ENCODE measurements around the gene RNF126.
A peak's percentile ranks its signal among the peaks of the same experiment; 100 is the strongest.
"Not testable (repeated sequence)": the region's sequence is repeated elsewhere in the genome, so short reads cannot be mapped to it uniquely, and the experiment has no call there.

Gene RNF126

DNA sequence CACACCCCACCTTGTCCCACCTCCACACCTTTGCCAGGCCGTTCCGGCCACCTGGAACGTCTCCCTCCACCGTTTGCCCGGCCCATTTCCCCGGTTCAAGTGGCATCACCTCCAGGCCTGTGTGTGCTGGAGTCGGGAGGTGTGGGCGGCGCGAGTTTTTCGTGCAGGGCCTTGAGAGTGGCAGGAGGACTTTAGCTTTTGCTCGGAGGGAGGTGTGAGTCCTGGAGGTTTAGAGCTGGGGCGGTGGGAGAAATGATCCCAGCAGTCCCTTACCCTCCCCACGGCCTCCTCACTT is 41.4 kb upstream of the RNF126 start:
- H3K27me3 ChIP-seq (ENCODE audit: control insufficient read depth, low read length): no peaks in the 10 kb centered on the region
- TF ChIP-seq, protein P1, sequence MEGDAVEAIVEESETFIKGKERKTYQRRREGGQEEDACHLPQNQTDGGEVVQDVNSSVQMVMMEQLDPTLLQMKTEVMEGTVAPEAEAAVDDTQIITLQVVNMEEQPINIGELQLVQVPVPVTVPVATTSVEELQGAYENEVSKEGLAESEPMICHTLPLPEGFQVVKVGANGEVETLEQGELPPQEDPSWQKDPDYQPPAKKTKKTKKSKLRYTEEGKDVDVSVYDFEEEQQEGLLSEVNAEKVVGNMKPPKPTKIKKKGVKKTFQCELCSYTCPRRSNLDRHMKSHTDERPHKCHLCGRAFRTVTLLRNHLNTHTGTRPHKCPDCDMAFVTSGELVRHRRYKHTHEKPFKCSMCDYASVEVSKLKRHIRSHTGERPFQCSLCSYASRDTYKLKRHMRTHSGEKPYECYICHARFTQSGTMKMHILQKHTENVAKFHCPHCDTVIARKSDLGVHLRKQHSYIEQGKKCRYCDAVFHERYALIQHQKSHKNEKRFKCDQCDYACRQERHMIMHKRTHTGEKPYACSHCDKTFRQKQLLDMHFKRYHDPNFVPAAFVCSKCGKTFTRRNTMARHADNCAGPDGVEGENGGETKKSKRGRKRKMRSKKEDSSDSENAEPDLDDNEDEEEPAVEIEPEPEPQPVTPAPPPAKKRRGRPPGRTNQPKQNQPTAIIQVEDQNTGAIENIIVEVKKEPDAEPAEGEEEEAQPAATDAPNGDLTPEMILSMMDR (IDR thresholded peaks at IDR 0.05; ENCODE audit: low read depth, low read length, poor library complexity, severe bottlenecking): no peak
- TF ChIP-seq EZH2phosphoT487 (IDR thresholded peaks at IDR 0.05; ENCODE audit: borderline replicate concordance, low read length): no peak
- H3K9me3 ChIP-seq (ENCODE audit: control insufficient read depth, insufficient read depth, low read length): no peaks in the 10 kb centered on the region
- 0 out of 2 replicates have a peak overlapping the region, but pooled peaks have one; percentile 24 for H3K4me3 ChIP-seq (ENCODE audit: low read length)
- no peak overlapping the region for H3K27ac ChIP-seq (ENCODE audit: low read depth, low read length)
- H3K9me2 ChIP-seq (replicated peaks; ENCODE audit: control insufficient read depth, low read length): no peaks in the 10 kb centered on the region
- H3F3A ChIP-seq (ENCODE audit: control insufficient read depth, insufficient read depth): no peaks in the 10 kb centered on the region
- no peaks in the 10 kb centered on the region for H3K79me2 ChIP-seq (ENCODE audit: control insufficient read depth, low read length)
- H3K36me3 ChIP-seq (ENCODE audit: control insufficient read depth, low read length): no peaks in the 10 kb centered on the region
- H4K20me1 ChIP-seq (ENCODE audit: control insufficient read depth, insufficient read depth, low read depth, low read length): no peaks in the 10 kb centered on the region
- H3K4me2 ChIP-seq (ENCODE audit: low read length): peak overlapping the region; percentile 16; the same call in 1 of the 2 replicates
- peaks cover 11% of the 10 kb centered on the region for H3K4me1 ChIP-seq (ENCODE audit: control insufficient read depth, low read length)

DNA sequence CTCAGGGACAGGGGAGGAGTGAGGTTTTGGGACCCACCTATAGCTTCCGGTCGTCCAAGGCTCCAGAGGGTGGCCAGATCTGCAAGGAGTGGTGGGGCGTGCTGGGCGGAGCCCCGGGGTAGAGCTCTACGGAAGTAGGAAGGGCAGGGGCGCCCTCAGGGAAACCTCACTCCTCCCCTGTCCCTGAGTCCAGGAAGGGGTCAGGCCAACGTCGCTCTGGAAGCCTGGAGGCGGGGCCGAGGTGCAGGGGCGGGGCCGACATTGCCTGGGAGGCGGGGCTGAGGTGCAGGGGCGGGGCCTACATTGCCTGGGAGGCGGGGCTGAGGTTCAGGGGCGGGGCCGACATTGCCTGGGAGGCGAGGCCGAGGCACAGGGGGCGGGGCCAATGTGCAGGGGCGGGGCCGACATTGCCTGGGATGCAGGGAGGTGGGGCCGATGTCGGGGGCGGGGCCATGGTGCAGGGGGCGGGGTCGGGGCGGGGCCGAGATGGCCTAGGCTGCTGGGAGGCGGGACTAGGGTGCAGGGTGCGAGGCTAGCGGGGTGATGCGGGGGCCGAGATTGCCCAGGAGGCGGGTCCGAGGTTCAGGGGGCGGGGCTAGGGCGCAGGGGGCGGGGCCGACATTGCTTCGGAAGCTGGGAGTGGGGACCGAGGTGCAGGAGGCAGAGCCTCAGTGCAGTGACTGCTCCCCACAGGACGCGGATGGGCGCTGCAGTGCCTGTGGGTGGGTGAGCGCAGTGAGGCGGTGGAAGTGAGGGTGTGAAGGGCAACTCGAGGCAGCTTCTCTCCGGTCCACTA is 40.8 kb upstream of the RNF126 start:
- no peak overlapping the region for H3K27ac ChIP-seq (ENCODE audit: low read depth, low read length)
- no peaks in the 10 kb centered on the region for H3F3A ChIP-seq (ENCODE audit: control insufficient read depth, insufficient read depth)
- H3K79me2 ChIP-seq (ENCODE audit: control insufficient read depth, low read length): no peaks in the 10 kb centered on the region
- no peak for TF ChIP-seq EZH2phosphoT487 (IDR thresholded peaks at IDR 0.05; ENCODE audit: borderline replicate concordance, low read length)
- TF ChIP-seq, protein P1 (IDR thresholded peaks at IDR 0.05; ENCODE audit: low read depth, low read length, poor library complexity, severe bottlenecking): no peak
- no peaks in the 10 kb centered on the region for H3K9me2 ChIP-seq (replicated peaks; ENCODE audit: control insufficient read depth, low read length)
- H3K4me2 ChIP-seq (ENCODE audit: low read length): peak overlapping the region; percentile 42
- no peaks in the 10 kb centered on the region for H3K9me3 ChIP-seq (ENCODE audit: control insufficient read depth, insufficient read depth, low read length)
- no peaks in the 10 kb centered on the region for H3K27me3 ChIP-seq (ENCODE audit: control insufficient read depth, low read length)
- no peaks in the 10 kb centered on the region for H3K36me3 ChIP-seq (ENCODE audit: control insufficient read depth, low read length)
- H4K20me1 ChIP-seq (ENCODE audit: control insufficient read depth, insufficient read depth, low read depth, low read length): no peaks in the 10 kb centered on the region
- peak overlapping the region; percentile 52 for H3K4me3 ChIP-seq (ENCODE audit: low read length)
- H3K4me1 ChIP-seq (ENCODE audit: control insufficient read depth, low read length): peaks cover 11% of the 10 kb centered on the region

DNA sequence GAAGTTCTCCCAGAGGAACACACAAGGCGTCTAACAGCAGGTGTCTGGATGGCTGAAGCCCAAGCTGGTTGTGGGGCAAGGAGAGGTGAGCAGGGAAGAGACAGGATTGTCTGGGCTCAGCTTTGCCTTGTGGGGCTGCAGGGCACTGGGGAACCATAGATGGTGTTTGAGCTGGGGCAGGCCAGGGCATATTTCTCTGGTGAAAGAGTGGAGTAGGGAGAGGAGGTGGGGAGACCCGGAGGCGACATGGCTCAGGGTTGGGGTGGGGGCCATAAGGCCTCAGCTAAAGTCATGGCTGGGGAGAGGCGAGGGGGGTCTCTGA is 40.3 kb upstream of the RNF126 start:
- Histone ChIP-seq H3K9me2 (replicated peaks; ENCODE audit: control insufficient read depth, low read length) (no peaks in the 10 kb centered on the region), H3K79me2 (ENCODE audit: control insufficient read depth, low read length) (no peaks in the 10 kb centered on the region), H3K4me1 (ENCODE audit: control insufficient read depth, low read length) (peaks cover 11% of the 10 kb centered on the region), H3K27me3 (ENCODE audit: control insufficient read depth, low read length) (no peaks in the 10 kb centered on the region), H3K27ac (ENCODE audit: low read depth, low read length) (no peak overlapping the region), H4K20me1 (ENCODE audit: control insufficient read depth, insufficient read depth, low read depth, low read length) (no peaks in the 10 kb centered on the region), H3F3A (ENCODE audit: control insufficient read depth, insufficient read depth) (no peaks in the 10 kb centered on the region), H3K36me3 (ENCODE audit: control insufficient read depth, low read length) (no peaks in the 10 kb centered on the region), H3K4me2 (ENCODE audit: low read length) (peak overlapping the region; percentile 42), H3K4me3 (ENCODE audit: low read length) (peak overlapping the region; percentile 52), H3K9me3 (ENCODE audit: control insufficient read depth, insufficient read depth, low read length) (no peaks in the 10 kb centered on the region)
- TF ChIP-seq, protein P1 (IDR thresholded peaks at IDR 0.05; ENCODE audit: low read depth, low read length, poor library complexity, severe bottlenecking): no peak
- TF ChIP-seq EZH2phosphoT487 (IDR thresholded peaks at IDR 0.05; ENCODE audit: borderline replicate concordance, low read length): no peak

DNA sequence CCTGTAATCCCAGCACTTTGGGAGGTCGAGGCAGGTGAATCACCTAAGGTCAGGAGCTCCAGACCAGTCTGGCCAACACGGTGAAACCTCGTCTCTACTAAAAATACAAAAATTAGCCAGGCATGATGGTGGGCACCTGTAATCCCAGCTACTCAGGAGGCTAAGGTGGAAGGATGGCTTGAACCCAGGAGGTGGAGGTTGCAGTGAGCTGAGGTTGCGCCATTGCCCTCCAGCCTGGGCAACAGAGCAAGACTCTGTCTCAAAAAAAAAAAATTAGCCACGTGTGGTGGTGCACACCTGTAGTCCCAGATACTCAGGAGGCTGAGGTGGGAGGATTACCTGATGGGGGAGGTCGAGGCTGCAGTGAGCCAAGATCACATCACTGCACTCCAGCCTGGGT is 39.8 kb upstream of the RNF126 start:
- H3K27me3 ChIP-seq (ENCODE audit: control insufficient read depth, low read length); H3K36me3 ChIP-seq (ENCODE audit: control insufficient read depth, low read length); H3F3A ChIP-seq (ENCODE audit: control insufficient read depth, insufficient read depth); H3K79me2 ChIP-seq (ENCODE audit: control insufficient read depth, low read length); H3K9me3 ChIP-seq (ENCODE audit: control insufficient read depth, insufficient read depth, low read length); H3K27ac ChIP-seq (ENCODE audit: low read depth, low read length); H4K20me1 ChIP-seq (ENCODE audit: control insufficient read depth, insufficient read depth, low read depth, low read length); H3K9me2 ChIP-seq (replicated peaks; ENCODE audit: control insufficient read depth, low read length): not testable (repeated sequence)
- Histone ChIP-seq H3K4me2 (ENCODE audit: low read length) (peak overlapping the region; percentile 42), H3K4me3 (ENCODE audit: low read length) (peak overlapping the region; percentile 52), H3K4me1 (ENCODE audit: control insufficient read depth, low read length) (peaks cover 11% of the 10 kb centered on the region)

DNA sequence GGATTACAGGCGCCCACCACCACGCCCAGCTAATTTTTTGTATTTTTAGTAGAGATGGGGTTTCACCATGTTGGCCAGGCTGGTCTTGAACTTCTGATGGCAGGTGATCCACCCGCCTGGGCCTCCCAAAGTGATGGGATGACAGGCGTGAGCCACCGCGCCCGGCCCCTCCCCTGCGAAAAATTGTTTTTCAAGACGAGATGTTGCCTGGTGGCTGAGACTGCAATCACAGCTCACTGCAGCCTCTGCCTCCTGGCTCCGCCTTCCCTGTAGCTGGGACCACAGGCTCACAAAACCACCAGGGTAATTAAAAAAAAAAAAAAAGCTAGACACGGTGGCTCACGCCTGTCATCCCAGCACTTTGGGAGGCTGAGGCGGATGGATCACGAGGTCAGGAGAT is 36.9 kb upstream of the RNF126 start:
- H4K20me1 ChIP-seq (ENCODE audit: control insufficient read depth, insufficient read depth, low read depth, low read length); H3K27me3 ChIP-seq (ENCODE audit: control insufficient read depth, low read length); H3K4me2 ChIP-seq (ENCODE audit: low read length); H3K36me3 ChIP-seq (ENCODE audit: control insufficient read depth, low read length); H3K79me2 ChIP-seq (ENCODE audit: control insufficient read depth, low read length); H3K9me2 ChIP-seq (replicated peaks; ENCODE audit: control insufficient read depth, low read length); H3K27ac ChIP-seq (ENCODE audit: low read depth, low read length); H3K4me3 ChIP-seq (ENCODE audit: low read length); H3F3A ChIP-seq (ENCODE audit: control insufficient read depth, insufficient read depth); H3K9me3 ChIP-seq (ENCODE audit: control insufficient read depth, insufficient read depth, low read length): not testable (repeated sequence)
- H3K4me1 ChIP-seq (ENCODE audit: control insufficient read depth, low read length): peaks cover 11% of the 10 kb centered on the region

DNA sequence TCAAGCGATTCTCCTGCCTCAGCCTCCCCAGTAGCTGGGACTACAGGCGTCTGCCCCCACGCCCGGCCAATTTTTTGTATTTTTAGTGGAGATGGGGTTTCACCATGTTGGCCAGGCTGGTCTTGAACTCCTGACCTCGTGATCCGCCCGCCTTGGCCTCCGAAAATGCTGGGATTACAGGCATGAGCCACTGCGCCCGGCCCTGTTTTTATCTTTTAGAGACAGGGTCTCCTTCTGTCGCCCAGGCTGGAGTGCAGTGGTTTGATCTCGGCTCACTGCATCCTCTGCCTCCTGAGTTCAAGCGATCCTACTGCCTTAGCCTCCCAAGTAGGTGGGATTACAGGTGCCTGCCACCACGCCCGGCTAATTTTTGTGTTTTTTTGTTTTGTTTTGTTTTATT is 35.5 kb upstream of the RNF126 start:
- H3K9me2 ChIP-seq (replicated peaks; ENCODE audit: control insufficient read depth, low read length); H4K20me1 ChIP-seq (ENCODE audit: control insufficient read depth, insufficient read depth, low read depth, low read length); H3K4me1 ChIP-seq (ENCODE audit: control insufficient read depth, low read length); H3K79me2 ChIP-seq (ENCODE audit: control insufficient read depth, low read length); H3K4me3 ChIP-seq (ENCODE audit: low read length); H3K27ac ChIP-seq (ENCODE audit: low read depth, low read length); H3K4me2 ChIP-seq (ENCODE audit: low read length); H3K36me3 ChIP-seq (ENCODE audit: control insufficient read depth, low read length); H3F3A ChIP-seq (ENCODE audit: control insufficient read depth, insufficient read depth); H3K9me3 ChIP-seq (ENCODE audit: control insufficient read depth, insufficient read depth, low read length): not testable (repeated sequence)
- H3K27me3 ChIP-seq (ENCODE audit: control insufficient read depth, low read length): peaks cover 10% of the 10 kb centered on the region

Measured in DOHH2 (cell line).